Measurements from ENCODE around the gene STK26. TPM values are rescaled to one million over a fixed set of nuclear protein-coding genes. Genes with fewer than 3 reads are reported as not detected.

Gene STK26
- total and polyA plus RNA-seq, 3 donors from 2014 or later: 3.5 to 3.7 (median 3.7) TPM

GRCh38 chrX:131985526-131986049 lies 37.5 kb upstream of the STK26 start:
- Histone ChIP-seq H3K36me3 (ENCODE audit: low read depth, missing control alignments) (no peaks in the 10 kb centered on the region), H3K27ac (no peak overlapping the region), H3K4me3 (no peak overlapping the region), H3K9me3 (no peaks in the 10 kb centered on the region), H3K27me3 (no peaks in the 10 kb centered on the region), H3K4me1 (no peaks in the 10 kb centered on the region)
- DNase-seq: no peak
- WGBS, 2 donors: 84 to 100% methylated on average over 3 to 4 of the region's 4 CpGs
- TF ChIP-seq POLR2A (IDR thresholded peaks at IDR 0.05) (no peak), CTCF (IDR thresholded peaks at IDR 0.05) (no peak)
- intact Hi-C loops (cut with DNase I; ENCODE audit: low total_unique reads): no loop called here

- no peaks in the 10 kb centered on the region for H3K9me3 ChIP-seq
- H3K27ac ChIP-seq: no peak overlapping the region
- no peaks in the 10 kb centered on the region for H3K36me3 ChIP-seq (ENCODE audit: low read depth, missing control alignments)
- no peak for DNase-seq
- TF ChIP-seq CTCF (IDR thresholded peaks at IDR 0.05) (no peak), POLR2A (IDR thresholded peaks at IDR 0.05) (no peak)
- WGBS, 2 donors: 47 to 66% methylated on average over 5 of the region's 5 CpGs
- H3K4me3 ChIP-seq: no peak overlapping the region
- no peaks in the 10 kb centered on the region for H3K4me1 ChIP-seq
- intact Hi-C loops (cut with DNase I; ENCODE audit: low total_unique reads): no loop called here
- H3K27me3 ChIP-seq: no peaks in the 10 kb centered on the region
Observed at GRCh38 chrX:131987252-131987651, 35.9 kb upstream of the STK26 start.

DNA sequence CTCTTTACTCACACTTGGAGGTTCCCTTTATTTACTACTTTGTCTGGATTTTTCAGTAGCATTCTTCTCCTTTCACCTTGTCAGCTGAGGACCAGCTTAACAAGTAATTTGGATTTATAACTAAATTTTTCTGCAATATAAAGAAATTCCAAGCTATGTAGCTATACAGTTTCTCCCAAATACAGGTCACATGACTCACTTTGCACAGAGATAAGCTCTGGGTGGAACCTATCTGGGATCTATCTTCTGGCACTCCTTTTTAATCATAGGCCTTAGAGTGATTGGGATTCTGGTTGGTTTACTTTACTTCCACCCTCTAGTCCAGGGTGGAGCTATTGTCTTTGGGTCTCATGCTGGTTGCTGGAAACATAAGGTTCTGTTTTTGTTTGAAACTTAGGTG lies 34.9 kb upstream of the STK26 start:
- Histone ChIP-seq H3K36me3 (ENCODE audit: low read depth, missing control alignments) (no peaks in the 10 kb centered on the region), H3K27me3 (no peaks in the 10 kb centered on the region), H3K27ac (no peak overlapping the region), H3K9me3 (no peaks in the 10 kb centered on the region), H3K4me3 (no peak overlapping the region), H3K4me1 (no peaks in the 10 kb centered on the region)
- no peak for TF ChIP-seq CTCF (IDR thresholded peaks at IDR 0.05)
- TF ChIP-seq POLR2A (IDR thresholded peaks at IDR 0.05): no peak
- no peak for DNase-seq
- intact Hi-C loops (cut with DNase I; ENCODE audit: low total_unique reads): no loop called here

DNA sequence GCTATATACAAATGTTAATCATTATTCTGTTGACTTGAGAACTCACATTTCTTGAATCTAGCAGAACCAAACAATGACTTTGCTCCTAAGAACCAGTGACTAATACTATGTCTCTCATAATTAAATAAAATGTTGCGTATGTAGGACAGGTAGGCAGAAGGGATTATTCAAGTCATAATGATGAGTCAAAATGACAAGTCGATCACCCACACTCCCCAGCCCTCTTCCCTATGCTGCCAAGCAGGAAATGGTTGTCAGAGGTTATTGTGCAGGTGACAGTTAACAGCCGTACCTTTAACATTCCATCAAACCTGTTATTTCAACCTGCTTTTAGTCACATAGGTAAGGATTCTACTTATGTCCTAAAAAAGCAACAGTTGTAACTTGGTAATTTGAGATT lies 22.0 kb upstream of the STK26 start:
- Histone ChIP-seq H3K36me3 (ENCODE audit: low read depth, missing control alignments) (no peaks in the 10 kb centered on the region), H3K4me1 (no peaks in the 10 kb centered on the region), H3K27me3 (no peaks in the 10 kb centered on the region), H3K27ac (no peak overlapping the region), H3K4me3 (no peak overlapping the region), H3K9me3 (no peaks in the 10 kb centered on the region)
- WGBS, 2 donors: 92 to 94% methylated on average over 3 of the region's 3 CpGs
- intact Hi-C loops (cut with DNase I; ENCODE audit: low total_unique reads): no loop called here
- TF ChIP-seq POLR2A (IDR thresholded peaks at IDR 0.05) (no peak), CTCF (IDR thresholded peaks at IDR 0.05) (no peak)
- DNase-seq: no peak

GRCh38 chrX:132004728-132005127 lies 18.4 kb upstream of the STK26 start:
- Histone ChIP-seq H3K27ac (no peak overlapping the region), H3K4me3 (no peak overlapping the region), H3K4me1 (no peaks in the 10 kb centered on the region), H3K36me3 (ENCODE audit: low read depth, missing control alignments) (no peaks in the 10 kb centered on the region), H3K27me3 (no peaks in the 10 kb centered on the region), H3K9me3 (no peaks in the 10 kb centered on the region)
- intact Hi-C loops (cut with DNase I; ENCODE audit: low total_unique reads): no loop called here
- no peak for TF ChIP-seq POLR2A (IDR thresholded peaks at IDR 0.05)
- no peak for TF ChIP-seq CTCF (IDR thresholded peaks at IDR 0.05)
- WGBS, 2 donors: 45 to 54% methylated on average over 4 of the region's 4 CpGs
- DNase-seq: no peak
